ENCODE data around the gene STON1. TPM values are rescaled to one million over a fixed set of nuclear protein-coding genes. Genes with fewer than 3 reads are reported as not detected.

The STON1 gene
- total RNA-seq, 4 donors from 2014 or later = 4.1 to 9.7 (median 8.1) TPM

GRCh38 chr2:48483916-48484315, 46.0 kb upstream of the STON1 start:
- no peak overlapping the region for H3K4me3 ChIP-seq (ENCODE audit: low read depth, poor library complexity, severe bottlenecking)
- DNase-seq (ENCODE audit: low spot score in 2 of 2) = no peak
- no peak for TF ChIP-seq POLR2A (IDR thresholded peaks at IDR 0.05)
- TF ChIP-seq CTCF (IDR thresholded peaks at IDR 0.05) = no peak
- 85 to 86% methylated on average over 6 of the region's 6 CpGs for WGBS, 2 donors
- intact Hi-C loops (cut with DNase I; ENCODE audit: low total_unique reads) = no loop called here

GRCh38 chr2:48488545-48488944, 41.4 kb upstream of the STON1 start:
- intact Hi-C loops (cut with DNase I; ENCODE audit: low total_unique reads) = no loop called here
- DNase-seq (ENCODE audit: low spot score in 2 of 2) = no peak
- no peak overlapping the region for H3K4me3 ChIP-seq (ENCODE audit: low read depth, poor library complexity, severe bottlenecking)
- TF ChIP-seq POLR2A (IDR thresholded peaks at IDR 0.05) = no peak
- no peak for TF ChIP-seq CTCF (IDR thresholded peaks at IDR 0.05)
- WGBS, 2 donors = 97 to 99% methylated on average over 3 of the region's 3 CpGs

- 84 to 88% methylated on average over 2 of the region's 2 CpGs for WGBS, 2 donors
- intact Hi-C loops (cut with DNase I; ENCODE audit: low total_unique reads) = no loop called here
- H3K4me3 ChIP-seq (ENCODE audit: low read depth, poor library complexity, severe bottlenecking) = no peak overlapping the region
- no peak for TF ChIP-seq POLR2A (IDR thresholded peaks at IDR 0.05)
- no peak for TF ChIP-seq CTCF (IDR thresholded peaks at IDR 0.05)
- DNase-seq (ENCODE audit: low spot score in 2 of 2) = no peak
These were observed 33.1 kb upstream of the STON1 start for GRCh38 chr2:48496849-48497248.

- no peak for DNase-seq (ENCODE audit: low spot score in 2 of 2)
- H3K4me3 ChIP-seq (ENCODE audit: low read depth, poor library complexity, severe bottlenecking) = no peak overlapping the region
- TF ChIP-seq POLR2A (IDR thresholded peaks at IDR 0.05) (no peak), CTCF (IDR thresholded peaks at IDR 0.05) (no peak)
- WGBS, 2 donors = 81 to 83% methylated on average over 4 of the region's 4 CpGs
- intact Hi-C loops (cut with DNase I; ENCODE audit: low total_unique reads) = no loop called here
These were observed 25.2 kb upstream of the STON1 start for GRCh38 chr2:48504647-48505327.

GRCh38 chr2:48507111-48507510, 22.8 kb upstream of the STON1 start:
- WGBS, 2 donors = 81 to 86% methylated on average over 4 of the region's 4 CpGs
- no peak overlapping the region for H3K4me3 ChIP-seq (ENCODE audit: low read depth, poor library complexity, severe bottlenecking)
- no peak for DNase-seq (ENCODE audit: low spot score in 2 of 2)
- TF ChIP-seq POLR2A (IDR thresholded peaks at IDR 0.05) (no peak), CTCF (IDR thresholded peaks at IDR 0.05) (no peak)
- intact Hi-C loops (cut with DNase I; ENCODE audit: low total_unique reads) = no loop called here
